GM19468 (cell line): ENCODE results near the gene CHST7.

Source experiments
- ATAC-seq: cut with Tn5 transposase; IDR thresholded peaks from one replicate; pipeline ENCODE4 v1.9.1; 2021; ENCODE audit warnings: mild to moderate bottlenecking, moderate library complexity, moderate number of reproducible peaks; ENCODE audit not compliant: unreplicated experiment; ENCODE audit errors: extremely low read depth

Gene CHST7

DNA sequence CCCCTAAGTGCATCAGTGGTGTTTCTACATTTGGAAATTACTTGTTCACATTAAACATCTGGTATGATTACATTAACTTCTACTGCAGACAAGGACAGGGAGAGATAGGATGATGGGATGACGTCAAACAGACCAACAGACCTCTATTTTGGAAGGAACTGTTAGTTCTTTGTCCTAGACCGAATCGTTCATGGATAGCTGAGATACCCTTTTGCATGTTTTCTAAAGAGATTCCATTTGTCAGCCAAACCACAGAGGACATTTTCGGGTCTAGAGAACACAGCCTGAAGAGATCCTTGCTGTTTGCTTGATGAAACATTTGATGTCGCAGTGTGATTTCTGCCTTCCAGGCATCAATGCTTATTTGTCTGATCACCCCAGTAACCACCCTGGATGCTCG is 27.7 kb downstream of the CHST7 start:
- no peak for ATAC-seq

DNA sequence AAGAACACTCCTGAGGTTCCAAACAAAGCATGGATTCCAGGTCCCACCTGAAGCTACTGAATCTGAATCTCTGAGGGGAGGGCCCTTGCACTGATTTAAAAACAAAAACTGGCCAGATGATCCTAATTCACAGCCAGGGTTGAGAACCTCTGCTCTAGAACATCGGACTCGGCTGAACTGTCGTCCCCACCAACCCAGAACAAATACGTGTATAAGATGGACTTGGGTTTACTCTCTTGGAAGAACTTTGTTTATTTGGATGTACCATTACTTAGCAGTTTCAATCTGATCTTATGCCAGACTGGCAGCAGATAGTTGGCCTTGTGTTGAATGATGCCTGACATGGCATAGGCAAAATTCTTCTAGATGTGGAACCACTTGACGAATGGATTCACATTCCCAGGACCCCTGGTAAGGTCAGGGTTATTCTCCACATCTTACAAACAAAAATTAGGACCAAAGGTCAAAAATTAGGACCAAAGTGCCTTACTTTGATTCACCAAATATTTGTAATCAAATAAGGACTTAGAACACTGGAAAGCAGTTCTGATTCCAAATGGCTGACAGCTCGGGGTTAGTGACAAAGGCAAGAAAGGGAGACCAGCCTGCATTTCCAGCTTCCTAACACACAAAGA is 29.0 kb downstream of the CHST7 start:
- ATAC-seq, result no peak

DNA sequence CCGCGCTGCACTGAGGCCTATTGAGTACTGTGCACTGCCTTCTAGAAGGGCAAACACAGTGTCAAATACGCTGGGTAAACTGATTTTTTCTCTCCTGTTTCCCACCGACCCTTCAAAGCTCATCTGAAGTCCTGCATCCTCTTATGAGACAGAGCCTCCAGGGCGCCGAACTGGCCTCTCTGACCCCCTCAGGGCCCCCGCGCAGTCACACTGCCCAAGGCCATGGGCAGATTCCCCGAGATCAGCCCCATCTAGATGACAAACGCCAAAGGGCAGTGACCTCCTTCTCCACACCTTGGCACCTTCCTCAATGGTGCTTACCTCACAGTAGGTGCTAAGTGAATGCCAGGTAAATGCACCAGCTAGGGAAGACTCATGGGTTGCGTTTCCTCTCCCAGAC is 34.4 kb downstream of the CHST7 start:
- ATAC-seq, result no peak

DNA sequence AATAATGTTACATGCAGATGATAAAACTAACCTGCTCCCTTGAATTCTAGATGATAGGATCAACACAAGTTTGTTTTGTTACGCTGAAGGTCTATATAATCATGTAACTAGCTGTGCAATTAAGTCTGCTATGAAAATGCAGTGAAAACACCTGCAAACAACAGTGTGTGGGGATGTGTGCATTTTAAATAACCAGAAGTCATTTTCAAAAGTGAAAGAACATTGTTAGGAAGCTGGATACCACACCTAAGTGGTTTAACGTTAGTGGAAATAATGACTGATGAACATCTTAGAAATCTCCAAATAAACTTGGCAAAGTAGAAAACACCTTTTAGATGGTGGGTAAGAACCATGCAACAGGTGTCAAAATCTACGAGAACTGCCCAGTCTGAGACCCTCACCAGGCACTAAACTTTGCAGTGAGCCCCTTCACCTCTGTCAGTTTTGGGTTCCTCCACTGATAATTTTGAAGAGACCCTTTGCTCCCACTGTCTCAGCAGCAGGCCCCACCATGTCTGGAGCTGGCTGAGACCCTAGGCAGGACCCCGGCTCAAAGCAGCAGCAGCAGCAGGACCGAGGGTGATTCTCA is 36.6 kb downstream of the CHST7 start:
- no peak for ATAC-seq

DNA sequence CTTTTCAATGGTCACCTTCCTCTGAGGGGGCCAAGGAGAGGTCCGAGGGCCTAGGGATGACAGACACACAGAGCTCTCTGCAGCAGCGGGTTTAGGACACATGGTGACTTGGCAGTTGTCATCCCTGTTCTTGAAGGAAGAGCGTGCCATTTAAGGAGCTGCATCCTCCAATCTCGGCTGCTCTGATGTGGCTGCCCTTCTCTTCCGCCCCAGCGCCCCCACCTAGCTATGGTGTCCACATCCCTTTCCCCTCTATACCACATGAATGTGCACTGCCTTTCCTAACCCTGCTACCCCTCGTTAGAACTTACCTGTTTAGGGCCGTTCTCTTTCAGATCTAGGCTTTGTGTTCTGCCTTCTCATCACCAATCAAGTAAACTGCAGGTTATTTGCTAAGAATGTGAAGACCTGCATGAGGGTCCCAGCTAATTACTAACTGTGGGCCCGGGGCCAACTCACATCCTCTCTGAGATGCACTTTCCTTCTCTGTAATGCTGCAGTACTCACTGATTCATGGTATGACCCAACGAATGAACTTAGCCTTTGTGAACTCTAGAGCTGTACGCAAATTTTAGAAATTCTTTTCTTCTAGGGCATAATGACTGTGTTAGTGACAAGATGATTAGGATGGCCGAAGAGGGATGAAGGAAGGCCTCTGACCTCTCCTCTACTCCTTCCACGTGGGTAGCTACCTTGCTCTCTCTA is 38.2 kb downstream of the CHST7 start:
- ATAC-seq, result no peak

DNA sequence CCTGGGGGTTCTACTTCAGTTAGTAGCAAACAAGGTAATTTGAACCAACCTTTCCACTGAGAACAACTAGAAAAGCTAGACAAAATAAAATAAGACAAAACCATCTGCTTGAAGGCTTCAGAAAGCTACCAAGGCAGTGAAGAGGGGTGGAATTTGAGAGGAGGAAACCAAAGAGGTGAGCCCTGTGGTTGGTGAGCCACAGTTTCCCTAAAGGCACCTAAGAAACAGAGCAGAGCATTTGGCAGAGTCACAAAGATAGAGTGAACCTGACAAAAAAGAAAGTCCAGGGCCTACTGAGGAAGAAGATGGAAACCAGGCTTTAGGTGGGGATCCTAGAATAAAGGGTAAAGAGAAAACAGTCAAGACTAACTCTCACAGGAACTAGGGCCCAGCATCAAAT is 44.3 kb downstream of the CHST7 start:
- no peak for ATAC-seq

- no peak for ATAC-seq
Measured at GRCh38 chrX:46618947-46619346, 45.4 kb downstream of the CHST7 start.

GRCh38 chrX:46620505-46620904 is 46.9 kb downstream of the CHST7 start:
- no peak for ATAC-seq

- no peak for ATAC-seq
Measured at GRCh38 chrX:46621572-46621971, 48.0 kb downstream of the CHST7 start.

GRCh38 chrX:46624090-46624786 is 50.7 kb downstream of the CHST7 start:
- ATAC-seq, result no peak

- no peak for ATAC-seq
Measured at GRCh38 chrX:46626566-46626965, 53.0 kb downstream of the CHST7 start.

- no peak for ATAC-seq
Measured at GRCh38 chrX:46627062-46627461, 53.5 kb downstream of the CHST7 start.

- ATAC-seq, result no peak
Measured at GRCh38 chrX:46627711-46628419, 54.3 kb downstream of the CHST7 start.

GRCh38 chrX:46628460-46629371 is 55.2 kb downstream of the CHST7 start:
- peak; percentile 73 for ATAC-seq

DNA sequence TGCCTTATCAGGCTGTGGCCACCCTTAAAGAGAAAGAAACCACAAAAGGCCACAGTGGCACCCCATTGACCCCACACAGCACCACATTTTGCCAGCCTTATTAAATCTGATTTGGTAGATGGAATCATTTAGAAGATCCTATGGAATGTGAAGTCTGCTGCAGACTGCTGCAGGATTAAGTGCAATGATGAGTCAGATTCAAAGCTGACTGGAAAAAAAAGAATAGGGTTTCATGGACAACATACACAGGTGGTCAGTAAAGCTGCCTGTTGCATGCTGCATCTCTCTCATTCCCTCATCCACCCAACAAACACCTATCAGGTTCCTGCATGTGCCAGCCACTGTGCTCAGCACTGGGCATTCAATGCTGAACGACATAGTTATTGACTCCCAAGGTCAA is 56.6 kb downstream of the CHST7 start:
- ATAC-seq, result no peak

DNA sequence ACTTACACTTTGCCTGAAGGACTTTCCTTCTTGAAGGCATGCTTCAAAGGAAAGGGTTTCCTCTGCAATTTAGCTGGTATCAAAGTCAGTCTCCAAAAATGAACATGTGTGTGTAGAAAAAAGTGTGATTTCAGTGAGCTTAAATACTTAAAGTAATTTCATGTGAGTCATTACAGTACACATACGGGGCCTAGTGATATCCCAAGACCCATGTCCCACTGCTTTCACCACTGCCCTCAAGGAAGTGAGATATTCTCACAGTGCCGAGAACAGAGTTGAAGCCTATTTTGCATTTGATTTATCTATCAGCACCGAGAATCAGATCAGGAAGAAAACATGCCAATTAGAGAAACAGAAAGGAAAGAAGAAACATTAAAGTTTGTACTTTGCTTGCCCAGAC is 61.0 kb downstream of the CHST7 start:
- no peak for ATAC-seq

DNA sequence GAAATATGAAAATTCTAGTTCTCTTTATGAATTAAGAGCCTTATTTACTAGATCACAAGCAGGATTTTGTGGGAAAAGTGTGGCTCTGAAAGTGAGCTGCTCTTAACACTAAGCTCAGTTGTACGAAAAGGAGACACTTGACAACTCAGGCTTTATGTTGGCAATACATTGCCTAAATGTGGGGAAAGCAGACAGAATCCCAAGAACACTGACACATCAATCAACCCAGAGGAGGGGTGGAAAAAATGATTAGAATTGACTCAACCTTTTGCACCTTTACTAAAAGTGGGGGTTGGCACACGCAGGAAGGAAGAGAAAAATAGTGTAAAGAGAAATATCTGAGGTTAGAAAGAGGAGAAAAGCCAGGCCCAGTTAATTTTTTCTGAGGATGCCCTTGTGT is 61.6 kb downstream of the CHST7 start:
- no peak for ATAC-seq

DNA sequence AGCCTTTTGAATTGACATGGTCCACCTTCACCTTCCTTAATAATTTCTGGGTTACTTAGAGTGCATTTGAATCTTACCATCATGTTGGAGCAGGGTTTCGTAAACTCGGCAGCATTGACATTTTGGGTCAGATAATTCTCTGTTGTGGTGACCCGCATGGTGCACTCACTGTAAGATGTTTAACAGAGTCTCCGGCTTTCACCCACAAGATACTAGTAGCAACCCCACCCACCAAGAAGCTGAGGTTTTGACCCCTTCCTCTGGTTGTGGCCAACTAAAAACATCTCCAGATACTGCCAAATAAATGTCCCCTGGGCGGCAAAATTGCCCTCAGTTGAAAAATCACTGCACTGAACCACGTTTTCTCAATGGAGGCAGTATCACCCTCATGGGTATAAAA is 62.7 kb downstream of the CHST7 start:
- ATAC-seq, result no peak

- ATAC-seq, result no peak
Measured at GRCh38 chrX:46637938-46638337, 64.4 kb downstream of the CHST7 start.

GRCh38 chrX:46642145-46642544 is 68.6 kb downstream of the CHST7 start:
- no peak for ATAC-seq
